Activated B cell treated with CpG ODN at 0.5 μM for 24 hours (primary cell): ENCODE data around the gene C1QL1. TPM values are rescaled to one million over a fixed set of nuclear protein-coding genes. Genes with fewer than 3 reads are reported as not detected.

Experiments
- ATAC-seq: fragments of 200-7000 bp; cut with Tn5 transposase; one replicate; pipeline ENCODE4 v1.10.0; 2021; ENCODE audit warnings: low read depth, mild to moderate bottlenecking, moderate library complexity
- CTCF ChIA-PET: fragments of 350-600 bp; sonication (Branson Sonifier 250); formaldehyde crosslinking; loops from one replicate; lab custom pipeline; 2021; ENCODE audit warnings: antibody characterized with exemption; lab: Charles Lee
- POLR2A ChIA-PET: fragments of 350-600 bp; sonication (Branson Sonifier 250); formaldehyde crosslinking; loops from one replicate; lab custom pipeline; 2021; ENCODE audit warnings: antibody characterized with exemption; lab: Charles Lee
- DNase-seq: peaks from one replicate; pipeline ENCODE4 v3.0.0; 2022
- H3K27ac Mint-ChIP-seq: one replicate; pipeline ENCODE4 v1.8.0; 2020; ENCODE audit warnings: mixed read lengths
- H3K27me3 Mint-ChIP-seq: one replicate; pipeline ENCODE4 v1.8.0; 2021; ENCODE audit warnings: mixed read lengths
- H3K36me3 Mint-ChIP-seq: one replicate; pipeline ENCODE4 v1.8.0; 2021; ENCODE audit warnings: low read depth, mixed read lengths
- H3K4me1 Mint-ChIP-seq: one replicate; pipeline ENCODE4 v1.8.0; 2021; ENCODE audit warnings: mixed read lengths
- H3K4me3 Mint-ChIP-seq: one replicate; pipeline ENCODE4 v1.8.0; 2020; ENCODE audit warnings: mild to moderate bottlenecking, mixed read lengths
- H3K9me3 Mint-ChIP-seq: one replicate; pipeline ENCODE4 v1.8.0; 2020; ENCODE audit warnings: mixed read lengths
- intact Hi-C: fragments of 100-400 bp; cut with micrococcal nuclease; formaldehyde crosslinking; loops from one replicate; pipeline ENCODE4 v1.15.1; 2024
- total RNA-seq: library from RNA; stranded (reverse); gene quantifications from 2 replicates; pipeline ENCODE4 v1.2.3, GENCODE V29; 2022
- TF ChIP-seq, protein P1 (sequence below): fragments of 200-600 bp; IDR thresholded peaks from one replicate; pipeline ENCODE4 v1.8.0; 2022; ENCODE audit warnings: antibody characterized with exemption, mild to moderate bottlenecking

C1QL1 gene
- total RNA-seq, 1 donor from 2014 or later, result not detected

DNA sequence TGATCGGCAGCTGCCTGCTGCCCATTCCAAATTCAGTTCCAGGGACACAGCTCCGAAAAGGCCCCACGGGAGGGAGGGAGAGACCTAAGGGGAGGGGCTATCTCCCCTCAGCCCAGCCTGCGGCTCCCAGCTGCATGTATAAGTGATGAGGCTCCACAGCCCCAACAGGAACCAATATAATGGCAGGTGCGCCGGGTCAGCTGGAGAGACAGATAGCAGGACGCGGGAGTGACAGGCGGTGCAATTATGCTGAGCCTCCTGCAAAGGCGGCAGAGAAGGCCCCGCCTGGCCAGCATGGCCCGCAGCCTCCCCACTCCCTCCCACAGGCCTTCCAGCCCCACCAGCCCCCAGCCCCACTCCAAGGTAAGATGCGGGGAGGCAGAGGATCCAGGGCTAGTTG, 8.1 kb upstream of the C1QL1 start:
- Mint-ChIP-seq H3K4me3 (no peak overlapping the region), H3K27me3 (peaks cover 28% of the 10 kb centered on the region), H3K9me3 (no peaks in the 10 kb centered on the region), H3K36me3 (no peaks in the 10 kb centered on the region), H3K27ac (no peak overlapping the region), H3K4me1 (no peaks in the 10 kb centered on the region)
- ChIA-PET POLR2A (interaction anchor here (0.6 kb wide), 1 partner anchor 109 kb away, joined by 3 read pairs; no protein-coding TSS in a partner anchor), CTCF (no interaction called here)
- intact Hi-C loops, result no loop called here
- TF ChIP-seq, protein P1, sequence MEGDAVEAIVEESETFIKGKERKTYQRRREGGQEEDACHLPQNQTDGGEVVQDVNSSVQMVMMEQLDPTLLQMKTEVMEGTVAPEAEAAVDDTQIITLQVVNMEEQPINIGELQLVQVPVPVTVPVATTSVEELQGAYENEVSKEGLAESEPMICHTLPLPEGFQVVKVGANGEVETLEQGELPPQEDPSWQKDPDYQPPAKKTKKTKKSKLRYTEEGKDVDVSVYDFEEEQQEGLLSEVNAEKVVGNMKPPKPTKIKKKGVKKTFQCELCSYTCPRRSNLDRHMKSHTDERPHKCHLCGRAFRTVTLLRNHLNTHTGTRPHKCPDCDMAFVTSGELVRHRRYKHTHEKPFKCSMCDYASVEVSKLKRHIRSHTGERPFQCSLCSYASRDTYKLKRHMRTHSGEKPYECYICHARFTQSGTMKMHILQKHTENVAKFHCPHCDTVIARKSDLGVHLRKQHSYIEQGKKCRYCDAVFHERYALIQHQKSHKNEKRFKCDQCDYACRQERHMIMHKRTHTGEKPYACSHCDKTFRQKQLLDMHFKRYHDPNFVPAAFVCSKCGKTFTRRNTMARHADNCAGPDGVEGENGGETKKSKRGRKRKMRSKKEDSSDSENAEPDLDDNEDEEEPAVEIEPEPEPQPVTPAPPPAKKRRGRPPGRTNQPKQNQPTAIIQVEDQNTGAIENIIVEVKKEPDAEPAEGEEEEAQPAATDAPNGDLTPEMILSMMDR, result no peak
- no peak for DNase-seq
- no peak for ATAC-seq

DNA sequence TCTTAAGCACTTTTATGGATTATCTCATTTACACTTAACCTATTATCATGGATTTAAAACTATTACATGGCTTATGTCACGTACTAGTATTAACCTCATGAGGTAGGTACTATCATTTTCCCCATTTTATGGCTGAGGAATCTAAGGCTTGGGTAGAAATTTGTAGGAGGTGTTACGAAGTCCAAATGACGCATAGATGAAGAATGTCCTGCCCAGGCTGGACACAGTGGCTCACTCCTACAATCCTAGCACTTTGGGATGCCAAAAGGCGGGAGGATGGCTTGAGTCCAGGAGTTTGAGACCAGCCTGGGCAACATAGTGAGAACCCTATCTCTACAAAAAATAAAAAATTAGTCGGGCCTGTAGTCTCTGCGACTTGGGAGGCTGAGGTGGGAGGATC, 4.8 kb upstream of the C1QL1 start:
- no peak overlapping the region for H3K4me3 Mint-ChIP-seq
- no peak overlapping the region for H3K27ac Mint-ChIP-seq
- TF ChIP-seq, protein P1, result no peak
- intact Hi-C loops, result no loop called here
- no peaks in the 10 kb centered on the region for H3K9me3 Mint-ChIP-seq
- POLR2A ChIA-PET, result no interaction called here
- DNase-seq, result no peak
- peaks cover 23% of the 10 kb centered on the region for H3K27me3 Mint-ChIP-seq
- no peak for ATAC-seq
- peaks cover 19% of the 10 kb centered on the region for H3K4me1 Mint-ChIP-seq
- CTCF ChIA-PET, result no interaction called here
- H3K36me3 Mint-ChIP-seq, result no peaks in the 10 kb centered on the region

DNA sequence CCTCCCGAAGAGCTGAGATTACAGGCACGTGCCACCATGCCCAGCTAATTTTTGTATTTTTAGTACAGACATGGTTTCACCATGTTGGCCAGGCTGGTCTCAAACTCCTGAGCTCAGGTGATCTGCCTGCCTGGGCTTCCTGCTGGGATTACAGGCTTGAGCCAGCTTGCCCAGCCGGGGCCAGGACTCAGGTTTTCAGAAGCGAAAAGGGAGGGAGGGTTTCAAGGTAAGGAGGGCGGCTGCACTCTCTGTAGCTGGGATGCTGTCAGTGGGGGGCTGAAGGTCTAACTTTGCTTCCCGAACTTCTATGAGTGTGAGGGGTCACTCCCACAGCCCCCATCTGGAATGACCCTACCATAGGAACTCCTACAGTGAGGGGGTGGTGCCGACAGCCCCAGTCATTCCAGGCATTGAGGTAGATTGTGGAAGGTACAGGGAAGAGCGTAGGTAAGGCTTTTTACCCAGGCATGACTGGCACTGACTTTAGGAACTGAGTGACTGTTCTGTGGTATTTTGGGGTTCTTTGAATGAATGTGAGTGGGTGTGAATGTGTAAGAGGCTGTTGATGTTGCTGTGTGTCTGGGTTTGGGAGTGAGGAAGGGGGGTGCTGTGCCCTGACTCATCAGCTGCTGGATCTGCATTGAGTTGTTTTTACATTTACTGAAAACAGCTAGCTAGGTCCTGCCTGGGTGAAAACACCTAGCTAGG, 3.8 kb upstream of the C1QL1 start:
- no peak for ATAC-seq
- CTCF ChIA-PET, result no interaction called here
- Mint-ChIP-seq H3K27ac (no peak overlapping the region), H3K9me3 (no peaks in the 10 kb centered on the region), H3K36me3 (no peaks in the 10 kb centered on the region), H3K4me3 (no peak overlapping the region), H3K27me3 (peaks cover 25% of the 10 kb centered on the region), H3K4me1 (peaks cover 24% of the 10 kb centered on the region)
- no peak for DNase-seq
- TF ChIP-seq, protein P1, result no peak
- intact Hi-C loops, result no loop called here
- POLR2A ChIA-PET, result no interaction called here

DNA sequence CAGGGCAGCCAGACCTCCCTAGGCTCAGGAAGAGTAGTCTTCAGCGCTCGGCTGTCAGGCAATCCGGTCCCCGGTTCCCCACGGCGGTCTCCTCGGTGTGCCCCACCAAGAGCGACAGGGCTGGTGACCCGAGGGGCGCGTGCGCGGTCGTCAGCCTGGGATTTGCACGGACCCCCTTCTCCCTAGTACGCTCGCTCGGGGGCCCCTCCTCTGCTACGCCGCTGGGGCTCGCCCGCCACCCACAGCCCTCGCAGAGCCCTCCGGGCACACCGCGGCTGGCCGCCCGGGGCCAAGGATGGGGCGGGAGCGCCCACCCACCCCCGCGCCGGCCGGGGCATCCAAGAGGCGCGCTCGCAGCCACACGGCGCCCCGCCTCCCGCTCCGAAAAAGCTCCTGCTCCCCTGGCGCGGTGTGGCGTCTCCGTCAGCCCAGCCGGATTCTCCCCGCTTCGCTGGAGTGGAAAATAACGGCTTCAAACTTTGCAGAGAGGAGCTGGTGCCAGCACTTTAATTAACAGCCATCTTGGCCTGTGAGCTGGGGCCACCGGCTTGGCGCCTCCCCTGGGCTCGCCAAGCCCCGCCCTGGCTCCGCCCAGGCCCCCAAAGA, 2.1 kb upstream of the C1QL1 start:
- TF ChIP-seq, protein P1, result no peak
- intact Hi-C loops, result no loop called here
- ChIA-PET CTCF (no interaction called here), POLR2A (no interaction called here)
- Mint-ChIP-seq H3K4me1 (peaks cover 37% of the 10 kb centered on the region), H3K4me3 (peak overlapping the region; percentile 78), H3K27me3 (peaks cover 32% of the 10 kb centered on the region), H3K27ac (no peak overlapping the region), H3K9me3 (no peaks in the 10 kb centered on the region), H3K36me3 (no peaks in the 10 kb centered on the region)
- no peak for ATAC-seq
- DNase-seq, result peak; percentile 24

DNA sequence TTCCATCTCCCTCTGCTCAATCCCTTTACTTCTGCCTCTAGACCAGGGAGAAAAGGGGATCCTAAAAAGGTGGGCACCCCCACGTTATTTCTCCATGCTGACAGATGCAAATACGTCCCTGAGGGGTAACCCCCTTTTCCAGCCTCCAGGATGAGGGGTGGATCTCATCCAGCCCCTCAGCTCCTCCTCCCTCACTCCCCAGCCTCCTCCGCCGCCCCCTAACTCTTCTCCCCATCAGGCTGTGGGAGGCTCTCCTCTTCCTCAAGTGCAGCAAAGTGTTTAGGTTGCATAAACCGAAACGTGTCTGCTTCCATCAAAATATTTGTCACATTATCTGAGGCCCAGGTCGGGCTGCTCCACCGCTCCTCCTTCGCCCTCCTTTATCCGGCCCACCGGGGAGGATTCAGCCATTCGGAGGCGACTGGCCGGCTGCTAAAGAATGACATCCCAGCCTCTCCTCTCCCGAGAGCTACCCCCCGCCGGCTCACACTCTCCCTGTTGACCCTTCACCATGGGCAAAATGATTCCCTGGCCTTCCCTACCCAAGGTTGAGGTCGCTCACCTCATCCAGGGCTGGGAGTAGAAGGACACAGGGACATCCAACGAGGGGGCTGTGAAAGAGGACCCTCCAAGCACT, 1.2 kb upstream of the C1QL1 start:
- H3K9me3 Mint-ChIP-seq, result no peaks in the 10 kb centered on the region
- H3K36me3 Mint-ChIP-seq, result no peaks in the 10 kb centered on the region
- ChIA-PET POLR2A (no interaction called here), CTCF (interaction anchor here (1.4 kb wide), 1 partner anchor 129 kb away, joined by 3 read pairs; no protein-coding TSS in a partner anchor)
- intact Hi-C loops, result loop anchor here (2.0 to 5.0 kb wide), 4 partner anchors 53 to 128 kb away; partner anchors contain the start of genes EFTUD2 and NMT1
- DNase-seq (no peak), ATAC-seq (no peak)
- peaks cover 37% of the 10 kb centered on the region for H3K27me3 Mint-ChIP-seq
- H3K4me3 Mint-ChIP-seq, result peak overlapping the region; percentile 78
- H3K4me1 Mint-ChIP-seq, result peaks cover 37% of the 10 kb centered on the region
- H3K27ac Mint-ChIP-seq, result no peak overlapping the region
- TF ChIP-seq, protein P1, result no peak
